ENCODE data around the gene PRG2.
"Not testable (repeated sequence)": the region's sequence is repeated elsewhere in the genome, so short reads cannot be mapped to it uniquely, and the experiment has no call there.

PRG2 gene

GRCh38 chr11:57336856-57337255 is 53.6 kb downstream of the PRG2 start:
- H3K79me1 ChIP-seq (replicated peaks; ENCODE audit: low read length, poor library complexity, severe bottlenecking), result peaks cover 12% of the 10 kb centered on the region
- DNase-seq; H2BK12ac ChIP-seq (ENCODE audit: low read length in 2 of 2); H3K18ac ChIP-seq (ENCODE audit: low read depth in 1 of 2, low read length in 2 of 2); H3K4me2 ChIP-seq (ENCODE audit: low read length, poor library complexity, severe bottlenecking); H3K4ac ChIP-seq (ENCODE audit: low read depth in 1 of 2, low read length in 2 of 2); H2BK15ac ChIP-seq (ENCODE audit: low read depth, poor library complexity, severe bottlenecking); H3K14ac ChIP-seq (ENCODE audit: low read length in 2 of 2); H2AFZ ChIP-seq (ENCODE audit: low read depth, low read length); H2BK5ac ChIP-seq (ENCODE audit: low read depth, low read length, poor library complexity, severe bottlenecking); H2BK120ac ChIP-seq (ENCODE audit: low read depth, low read length); H4K8ac ChIP-seq (ENCODE audit: low read length); H4K91ac ChIP-seq (ENCODE audit: low read length); H2AK5ac ChIP-seq (ENCODE audit: low read length, severe bottlenecking); H3K4me1 ChIP-seq (ENCODE audit: control insufficient read depth, insufficient read depth, low read depth, low read length); H3K23ac ChIP-seq (ENCODE audit: low read length in 2 of 2); H3K9me3 ChIP-seq (ENCODE audit: control insufficient read depth, low read length); H3K4me3 ChIP-seq (ENCODE audit: insufficient read depth in 1 of 2, low read depth in 1 of 2, low read length in 2 of 2); H3K27ac ChIP-seq (ENCODE audit: low read length, poor library complexity, severe bottlenecking): not testable (repeated sequence)
- 95% methylated on average over 6 of the region's 6 CpGs for WGBS
- peaks cover 15 to 23% of the 10 kb centered on the region in 2 experiments for H3K36me3 ChIP-seq (ENCODE audit: control insufficient read depth in 1 of 2, insufficient read depth in 2 of 2, low read depth in 1 of 2, low read length in 2 of 2)
- peak overlapping the region; percentile 96 for H3K9ac ChIP-seq (ENCODE audit: low read length)
- peaks cover 24 to 39% of the 10 kb centered on the region in 2 experiments for H3K27me3 ChIP-seq (ENCODE audit: control insufficient read depth in 1 of 2, insufficient read depth in 1 of 2, low read length in 2 of 2)

All from mesenchymal stem cell (in vitro differentiated cells and primary cell).